GM23338 (cell line): ENCODE results near the gene METTL21C. TPM values are rescaled to one million over a fixed set of nuclear protein-coding genes. Genes with fewer than 3 reads are reported as not detected.

Source experiments
- ATAC-seq: fragments of 200-7000 bp; cut with Tn5 transposase; 3 replicates; pipeline ENCODE4 v1.9.1; 2020
- DNase-seq: peaks from one replicate; pipeline ENCODE4 v3.0.0-alpha.2; 2015; ENCODE audit warnings: low spot score
- H2AFZ ChIP-seq: fragments of 200-600 bp; sonication (generic); 2 replicates; pipeline ENCODE4 v1.8.0; 2016; ENCODE audit warnings: antibody characterized with exemption, mild to moderate bottlenecking, moderate library complexity
- H3F3A ChIP-seq: fragments of 200-600 bp; sonication (generic); replicated peaks from 2 replicates; pipeline ENCODE4 v1.8.0; 2017; ENCODE audit warnings: antibody characterized with exemption, mixed run types, low read depth
- H3K27ac ChIP-seq: fragments of 200-600 bp; sonication (generic); 2 replicates; pipeline ENCODE4 v1.6.1; 2016; ENCODE audit warnings: low read depth
- H3K27me3 ChIP-seq: fragments of 200-600 bp; sonication (generic); 2 replicates; pipeline ENCODE4 v1.8.0; 2016; ENCODE audit warnings: mild to moderate bottlenecking, mixed run types, moderate library complexity; ENCODE audit not compliant: insufficient read depth
- H3K36me3 ChIP-seq: fragments of 200-600 bp; sonication (generic); 2 replicates; pipeline ENCODE4 v1.8.0; 2016; ENCODE audit warnings: mild to moderate bottlenecking; ENCODE audit not compliant: insufficient read depth
- H3K4me1 ChIP-seq: fragments of 200-600 bp; sonication (generic); 2 replicates; pipeline ENCODE4 v1.8.0; 2016; ENCODE audit warnings: mild to moderate bottlenecking, moderate library complexity; ENCODE audit not compliant: insufficient read depth
- H3K4me2 ChIP-seq: fragments of 200-600 bp; sonication (generic); 2 replicates; pipeline ENCODE4 v1.7.1; 2017; ENCODE audit warnings: mixed run types
- H3K4me3 ChIP-seq: fragments of 200-600 bp; sonication (generic); 2 replicates; pipeline ENCODE4 v1.6.1; 2016; ENCODE audit warnings: mixed run types
- H3K79me2 ChIP-seq: fragments of 200-600 bp; sonication (generic); replicated peaks from 2 replicates; pipeline ENCODE4 v1.8.0; 2017; ENCODE audit warnings: mild to moderate bottlenecking; ENCODE audit not compliant: insufficient read depth
- H3K9me2 ChIP-seq: fragments of 200-600 bp; sonication (generic); 2 replicates; pipeline ENCODE4 v1.8.0; 2017; ENCODE audit not compliant: insufficient read depth
- H4K20me1 ChIP-seq: fragments of 200-600 bp; sonication (generic); replicated peaks from 2 replicates; pipeline ENCODE4 v1.8.0; 2017; ENCODE audit warnings: mild to moderate bottlenecking; ENCODE audit not compliant: insufficient read depth
- H3K27ac Mint-ChIP-seq: 2 replicates; pipeline ENCODE4 v1.8.0; 2020; ENCODE audit warnings: inconsistent platforms, mild to moderate bottlenecking, moderate library complexity, mixed read lengths
- H3K27me3 Mint-ChIP-seq: 3 replicates; pipeline ENCODE4 v1.8.0; 2022; ENCODE audit warnings: low read depth, mild to moderate bottlenecking, moderate library complexity, mixed read lengths, inconsistent platforms; ENCODE audit not compliant: insufficient read depth, poor library complexity
- H3K36me3 Mint-ChIP-seq: 3 replicates; pipeline ENCODE4 v1.8.0; 2021; ENCODE audit warnings: low read depth, mild to moderate bottlenecking, inconsistent platforms, moderate library complexity, mixed read lengths
- H3K4me1 Mint-ChIP-seq: 3 replicates; pipeline ENCODE4 v1.8.0; 2020; ENCODE audit warnings: mild to moderate bottlenecking, inconsistent platforms, mixed read lengths
- H3K4me3 Mint-ChIP-seq: 3 replicates; pipeline ENCODE4 v1.8.0; 2021; ENCODE audit warnings: moderate library complexity, mild to moderate bottlenecking, inconsistent platforms, mixed read lengths
- H3K9me3 Mint-ChIP-seq: 3 replicates; pipeline ENCODE4 v1.8.0; 2020; ENCODE audit warnings: moderate library complexity, mild to moderate bottlenecking, inconsistent platforms, mixed read lengths
- CREB1 ChIP-seq: fragments of 250-450 bp; sonication (Bioruptor Pico); IDR thresholded peaks from 2 replicates; pipeline ENCODE4 v1.5.0; 2020; ENCODE audit warnings: low read depth, mild to moderate bottlenecking, moderate library complexity
- EZH2phosphoT487 ChIP-seq: fragments of 200-600 bp; sonication (generic); IDR thresholded peaks from one replicate; pipeline ENCODE4 v1.8.1; 2018; ENCODE audit warnings: antibody characterized with exemption; ENCODE audit not compliant: unreplicated experiment
- JUNB ChIP-seq: IDR thresholded peaks from one replicate; pipeline ENCODE4 v1.6.1; 2016; ENCODE audit warnings: antibody characterized with exemption; ENCODE audit not compliant: unreplicated experiment
- POLR2AphosphoS5 ChIP-seq: IDR thresholded peaks from 2 replicates; pipeline ENCODE4 v1.6.1; 2016; ENCODE audit warnings: antibody characterized with exemption, low read depth
- ZNF114 ChIP-seq: fragments of 250-450 bp; sonication (Bioruptor Pico); IDR thresholded peaks from 2 replicates; pipeline ENCODE4 v1.5.0; 2020; ENCODE audit warnings: mild to moderate bottlenecking, moderate library complexity
- ZNF331 ChIP-seq: fragments of 250-450 bp; sonication (Bioruptor Pico); IDR thresholded peaks from 2 replicates; pipeline ENCODE4 v1.5.0; 2020; ENCODE audit warnings: low read depth, mild to moderate bottlenecking, moderate library complexity
- polyA plus RNA-seq: library from polyadenylated mRNA; unstranded; fragments of >200 nt; fragmentation: Nextera tagmentation; extraction: Ambion mirVana; gene quantifications from 2 replicates; pipeline ENCODE4 v1.2.1, GENCODE V29; 2016
- total RNA-seq: library from RNA; depleted of rRNA; stranded (reverse); fragments of >200 nt; shearing (Covaris generic); gene quantifications from 2 replicates; pipeline ENCODE4 v1.2.3, GENCODE V29; 2014
- TF ChIP-seq, protein P1 (sequence below): IDR thresholded peaks from 2 replicates; pipeline ENCODE4 v1.6.1; 2016; ENCODE audit warnings: antibody characterized with exemption
- TF ChIP-seq, protein P2 (sequence below), 2 experiments: fragments of 200-600 bp in 1 of 2; sonication (generic) in 1 of 2; conservative IDR thresholded peaks; 2 replicates each; pipeline versions ENCODE4 v1.5.1 to v1.6.1; 2016 to 2017; ENCODE audit warnings: antibody characterized with exemption in 2 of 2, low read depth in 2 of 2, mild to moderate bottlenecking in 2 of 2, moderate library complexity in 1 of 2

METTL21C gene
- total and polyA plus RNA-seq, 2 experiments from 2014 or later = not detected

DNA sequence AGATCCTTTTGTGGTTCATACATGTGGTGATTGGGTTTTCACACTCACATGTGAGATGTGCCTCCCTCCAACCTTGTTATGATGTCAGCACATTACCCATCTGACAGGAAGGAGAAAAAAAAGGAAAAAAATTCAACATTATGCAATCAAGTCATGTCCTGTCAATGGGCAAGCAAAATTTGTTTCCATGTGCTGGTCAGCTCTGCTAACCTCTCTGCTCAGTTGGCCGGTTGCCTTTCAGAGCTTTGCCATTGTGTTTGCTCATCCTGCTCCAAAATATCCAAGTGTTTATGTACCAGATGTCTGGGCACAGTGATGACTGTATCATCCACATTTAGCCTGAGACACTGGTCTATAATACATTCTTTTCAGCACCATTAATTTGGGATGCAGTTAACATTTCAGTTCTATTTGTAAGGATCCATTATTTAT, 27.0 kb upstream of the METTL21C start (continued):
- TF ChIP-seq, protein P1, sequence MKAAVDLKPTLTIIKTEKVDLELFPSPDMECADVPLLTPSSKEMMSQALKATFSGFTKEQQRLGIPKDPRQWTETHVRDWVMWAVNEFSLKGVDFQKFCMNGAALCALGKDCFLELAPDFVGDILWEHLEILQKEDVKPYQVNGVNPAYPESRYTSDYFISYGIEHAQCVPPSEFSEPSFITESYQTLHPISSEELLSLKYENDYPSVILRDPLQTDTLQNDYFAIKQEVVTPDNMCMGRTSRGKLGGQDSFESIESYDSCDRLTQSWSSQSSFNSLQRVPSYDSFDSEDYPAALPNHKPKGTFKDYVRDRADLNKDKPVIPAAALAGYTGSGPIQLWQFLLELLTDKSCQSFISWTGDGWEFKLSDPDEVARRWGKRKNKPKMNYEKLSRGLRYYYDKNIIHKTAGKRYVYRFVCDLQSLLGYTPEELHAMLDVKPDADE = no peak
- no peak for TF ChIP-seq EZH2phosphoT487
- no peak for TF ChIP-seq JUNB
- TF ChIP-seq, protein P2, sequence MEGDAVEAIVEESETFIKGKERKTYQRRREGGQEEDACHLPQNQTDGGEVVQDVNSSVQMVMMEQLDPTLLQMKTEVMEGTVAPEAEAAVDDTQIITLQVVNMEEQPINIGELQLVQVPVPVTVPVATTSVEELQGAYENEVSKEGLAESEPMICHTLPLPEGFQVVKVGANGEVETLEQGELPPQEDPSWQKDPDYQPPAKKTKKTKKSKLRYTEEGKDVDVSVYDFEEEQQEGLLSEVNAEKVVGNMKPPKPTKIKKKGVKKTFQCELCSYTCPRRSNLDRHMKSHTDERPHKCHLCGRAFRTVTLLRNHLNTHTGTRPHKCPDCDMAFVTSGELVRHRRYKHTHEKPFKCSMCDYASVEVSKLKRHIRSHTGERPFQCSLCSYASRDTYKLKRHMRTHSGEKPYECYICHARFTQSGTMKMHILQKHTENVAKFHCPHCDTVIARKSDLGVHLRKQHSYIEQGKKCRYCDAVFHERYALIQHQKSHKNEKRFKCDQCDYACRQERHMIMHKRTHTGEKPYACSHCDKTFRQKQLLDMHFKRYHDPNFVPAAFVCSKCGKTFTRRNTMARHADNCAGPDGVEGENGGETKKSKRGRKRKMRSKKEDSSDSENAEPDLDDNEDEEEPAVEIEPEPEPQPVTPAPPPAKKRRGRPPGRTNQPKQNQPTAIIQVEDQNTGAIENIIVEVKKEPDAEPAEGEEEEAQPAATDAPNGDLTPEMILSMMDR (conservative IDR thresholded peaks at IDR 0.05; ENCODE audit: low read depth in 2 of 2) = no peak
- TF ChIP-seq ZNF331 (CRISPR knock-in tag) = no peak

DNA sequence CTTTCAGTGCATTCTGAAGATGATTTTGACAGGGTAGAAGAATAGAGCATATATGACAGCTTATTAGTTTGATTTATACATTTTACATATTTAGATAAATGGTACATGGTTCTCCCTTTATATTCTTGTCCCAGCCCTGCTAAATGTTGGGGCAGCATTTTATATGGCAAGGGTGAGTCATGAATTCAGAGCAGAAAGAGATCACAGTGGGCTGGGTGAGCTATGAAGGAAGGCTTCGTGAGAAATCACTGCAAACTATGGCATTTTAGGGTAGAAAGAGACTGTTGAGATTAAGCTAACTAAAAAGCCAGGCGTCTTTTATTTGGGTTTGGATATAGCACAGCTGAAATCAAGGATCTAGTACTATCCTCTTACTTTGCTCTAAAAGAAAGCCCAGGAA, 23.9 kb upstream of the METTL21C start:
- Histone ChIP-seq H4K20me1 (no peaks in the 10 kb centered on the region), H3K4me1 (no peaks in the 10 kb centered on the region), H2AFZ (peak overlapping the region; percentile 74; the same call in 1 of the 2 replicates), H3K4me3 (no peak overlapping the region), H3K79me2 (no peaks in the 10 kb centered on the region), H3K36me3 (no peaks in the 10 kb centered on the region), H3K9me2 (no peaks in the 10 kb centered on the region), H3K27me3 (no peaks in the 10 kb centered on the region), H3K27ac (no peak overlapping the region), H3F3A (no peaks in the 10 kb centered on the region), H3K4me2 (no peak overlapping the region)
- Mint-ChIP-seq H3K4me3 (no peak overlapping the region), H3K4me1 (no peaks in the 10 kb centered on the region), H3K27me3 (no peaks in the 10 kb centered on the region), H3K36me3 (no peaks in the 10 kb centered on the region), H3K27ac (no peak overlapping the region), H3K9me3 (no peaks in the 10 kb centered on the region)
- ATAC-seq (no peak), DNase-seq (no peak)
- TF ChIP-seq POLR2AphosphoS5 = no peak
- TF ChIP-seq EZH2phosphoT487 = no peak
- TF ChIP-seq ZNF114 (CRISPR knock-in tag) = no peak
- TF ChIP-seq CREB1 (CRISPR knock-in tag) = no peak

DNA sequence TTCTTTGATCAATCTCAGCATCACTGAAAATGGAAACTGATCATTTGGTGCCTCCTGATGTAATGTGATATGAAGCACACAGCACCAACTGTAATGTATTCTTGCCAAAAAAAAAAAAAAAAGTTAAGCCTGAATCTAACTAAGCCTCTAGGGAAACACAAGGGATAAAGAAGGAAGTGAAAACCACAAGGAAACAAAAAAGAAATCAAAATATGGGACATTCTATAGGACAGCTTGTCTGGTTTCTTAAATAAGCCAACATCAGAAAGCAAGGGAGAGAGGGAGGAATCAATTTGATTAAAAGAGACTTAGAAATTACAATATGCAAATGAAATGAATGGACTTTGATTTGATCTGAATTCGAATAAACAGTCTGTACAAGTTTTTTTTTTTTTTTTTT, 20.6 kb upstream of the METTL21C start:
- Mint-ChIP-seq H3K27me3 (no peaks in the 10 kb centered on the region), H3K9me3 (peaks cover 3% of the 10 kb centered on the region; the same call in 1 of the 3 replicates), H3K36me3 (no peaks in the 10 kb centered on the region), H3K27ac (no peak overlapping the region), H3K4me3 (no peak overlapping the region), H3K4me1 (no peaks in the 10 kb centered on the region)
- Histone ChIP-seq H4K20me1 (no peaks in the 10 kb centered on the region), H3K4me3 (no peak overlapping the region), H3K4me2 (no peak overlapping the region), H3F3A (no peaks in the 10 kb centered on the region), H3K4me1 (no peaks in the 10 kb centered on the region), H3K9me2 (no peaks in the 10 kb centered on the region), H2AFZ (no peak overlapping the region), H3K79me2 (no peaks in the 10 kb centered on the region), H3K27ac (no peak overlapping the region), H3K27me3 (no peaks in the 10 kb centered on the region), H3K36me3 (no peaks in the 10 kb centered on the region)
- no peak for TF ChIP-seq ZNF331 (CRISPR knock-in tag)
- ATAC-seq = no peak
- no peak for DNase-seq
